Kidney capillary endothelial cell (primary cell): ENCODE data around the gene ACOXL.

ENCODE experiments used
- DNase-seq: peaks from one replicate; pipeline ENCODE4 v3.0.0-alpha.2; 2018; ENCODE audit warnings: low spot score

ACOXL gene

DNA sequence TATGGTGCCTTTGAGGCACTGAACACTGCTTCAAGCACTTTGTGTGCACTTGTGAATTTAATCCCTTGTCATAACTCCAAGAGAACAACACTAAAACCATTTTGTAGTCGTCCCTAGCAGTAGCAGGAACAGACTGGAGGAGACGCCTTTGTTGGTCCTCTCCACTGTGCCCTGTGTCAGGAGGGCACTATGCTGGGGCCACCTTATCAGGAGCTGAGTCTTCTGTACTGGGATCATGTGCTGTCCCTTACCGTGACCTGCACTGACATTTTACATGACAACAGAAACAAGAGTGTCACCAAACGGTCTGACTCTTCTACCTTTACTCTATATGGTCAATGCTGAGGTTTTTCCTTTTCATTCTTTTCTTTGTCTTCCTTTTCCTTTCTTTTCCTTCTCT is 62.0 kb downstream of the ACOXL start:
- no peak for DNase-seq

DNA sequence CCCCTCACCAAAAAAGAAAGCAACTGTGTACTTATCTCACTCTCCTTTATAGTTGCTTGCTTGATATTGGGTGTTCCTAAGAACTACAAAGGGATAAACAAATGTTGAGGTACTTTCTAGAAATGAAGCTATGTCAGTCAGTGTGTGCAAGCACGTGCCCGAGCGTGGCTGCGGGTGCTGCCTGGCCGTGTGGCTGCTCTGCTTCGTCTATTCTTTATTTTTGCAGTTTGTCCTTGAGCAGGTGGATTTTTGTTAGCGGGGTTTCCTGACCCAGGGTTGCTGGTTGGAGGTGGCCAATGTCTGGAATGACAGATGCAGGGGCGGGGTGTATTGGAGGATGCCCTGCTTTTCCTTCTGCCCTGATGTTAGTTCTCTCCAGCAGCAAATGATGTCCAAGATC is 62.6 kb downstream of the ACOXL start:
- no peak for DNase-seq

DNA sequence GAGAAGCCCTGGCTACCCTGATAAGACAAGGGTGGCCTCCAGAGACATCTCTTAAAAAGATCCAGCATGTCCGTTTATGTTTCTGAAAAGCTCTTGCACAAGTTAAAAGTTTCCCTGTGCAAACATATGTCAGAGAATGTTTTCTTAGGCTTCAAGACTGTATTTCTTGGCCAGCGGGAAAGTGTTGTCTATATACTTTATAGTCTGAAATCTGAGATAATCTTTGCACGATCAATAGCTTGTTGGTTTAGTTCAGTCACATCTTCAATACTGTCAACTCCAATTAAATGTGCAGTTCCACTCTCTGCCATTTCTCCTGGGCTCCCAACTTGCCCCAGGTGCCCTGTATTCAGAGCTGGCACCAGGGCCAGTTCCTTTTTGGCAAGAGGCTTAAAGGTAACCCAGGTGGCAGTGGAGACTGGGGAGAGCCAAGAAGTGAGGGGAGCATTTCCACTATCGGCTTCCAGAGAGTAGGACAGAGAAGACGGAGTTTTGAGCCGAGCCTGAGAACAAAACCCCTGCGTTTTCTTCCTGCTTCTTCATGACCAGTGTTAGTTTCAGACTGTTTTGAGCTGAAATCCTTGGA is 64.4 kb downstream of the ACOXL start:
- DNase-seq: no peak

DNA sequence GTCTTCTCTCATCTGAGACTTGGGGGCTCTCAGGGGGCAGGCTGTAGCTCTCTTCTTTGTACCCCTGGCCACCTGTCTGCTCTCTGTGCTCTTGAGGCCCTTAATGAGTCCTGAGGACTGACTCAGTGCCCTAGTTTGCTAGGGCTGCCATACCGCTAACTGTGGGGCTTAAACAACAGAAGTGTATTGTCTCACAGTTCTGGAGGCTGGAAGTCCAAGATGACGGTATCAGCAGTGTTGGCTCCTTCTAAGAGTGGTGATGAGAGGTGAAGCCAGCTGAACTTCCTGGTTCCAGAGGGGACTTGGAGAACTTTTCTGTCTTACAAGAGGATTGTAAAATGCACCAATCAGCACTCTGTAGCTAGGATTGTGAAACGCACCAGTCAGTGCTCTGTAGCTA is 67.0 kb downstream of the ACOXL start:
- DNase-seq: no peak

DNA sequence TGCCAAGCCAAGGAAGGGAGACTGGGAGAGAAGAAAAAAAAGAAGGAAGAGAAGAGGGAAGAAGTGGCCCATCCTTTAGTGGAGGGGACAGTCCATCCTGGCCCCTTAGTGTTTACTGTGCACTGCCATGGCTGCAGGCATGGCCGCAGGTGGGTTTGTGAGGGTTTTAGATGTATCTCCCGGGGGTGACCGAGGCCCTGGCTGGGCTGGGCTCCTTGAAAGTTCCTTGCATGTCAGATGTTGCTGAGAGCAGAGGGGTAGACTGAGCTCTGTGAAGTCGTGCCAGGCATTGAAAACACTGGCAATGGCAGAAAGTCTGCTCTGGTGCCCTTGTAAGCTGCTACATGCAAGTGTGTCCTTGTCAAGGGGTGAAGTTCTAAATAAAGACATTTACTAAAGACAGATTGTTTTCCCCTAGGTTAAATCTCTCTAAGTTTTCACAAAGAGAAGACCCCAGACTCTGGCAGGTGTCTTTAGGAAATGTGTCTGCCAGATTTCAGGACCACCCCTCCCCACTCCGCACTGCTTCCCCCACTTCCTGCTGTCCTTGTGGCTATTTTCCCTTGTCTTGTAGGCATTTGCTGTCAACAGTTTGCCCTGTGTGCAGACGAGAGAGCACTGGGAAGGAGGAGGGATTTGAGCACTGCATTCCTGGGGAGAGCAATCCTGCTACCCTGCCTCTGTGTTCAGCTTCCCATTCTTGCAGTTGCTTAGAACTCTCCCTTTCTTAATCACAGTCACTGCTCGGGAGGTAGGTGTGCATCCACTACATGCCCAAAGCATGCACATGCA is 68.4 kb downstream of the ACOXL start:
- DNase-seq: no peak

DNA sequence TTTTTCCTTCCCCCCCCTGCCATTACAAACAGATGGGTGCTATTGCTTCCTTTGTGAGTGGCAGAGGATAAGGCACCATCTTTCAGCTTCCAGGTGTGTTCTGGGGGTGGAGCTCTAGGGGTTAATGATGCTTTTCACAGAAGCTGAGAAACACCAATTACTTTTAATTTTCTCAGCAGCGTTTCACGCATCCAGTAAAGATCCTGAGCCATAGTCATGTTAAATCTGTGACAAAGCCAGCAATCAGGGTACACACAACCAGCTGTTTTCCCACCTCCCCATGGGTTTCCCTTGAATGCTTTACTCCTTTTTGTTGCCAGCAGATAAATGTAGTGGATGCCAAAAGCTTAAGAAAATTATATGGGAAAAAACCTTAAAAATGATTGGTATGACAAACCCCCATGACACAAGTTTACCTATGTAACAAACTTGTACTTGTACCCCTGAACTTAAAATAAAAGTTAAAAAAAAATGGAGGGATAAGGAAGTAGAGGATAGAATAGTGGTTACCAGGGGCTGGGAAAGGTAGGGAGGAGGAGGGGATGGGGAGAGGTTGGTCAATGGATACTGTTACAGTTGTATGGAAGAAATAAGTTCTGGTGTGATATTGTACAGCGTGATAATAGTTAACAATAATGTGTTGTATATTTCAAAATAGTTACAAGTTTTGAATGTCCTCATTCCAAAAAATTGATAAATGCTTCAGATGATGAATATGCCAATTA is 70.0 kb downstream of the ACOXL start:
- no peak for DNase-seq

DNA sequence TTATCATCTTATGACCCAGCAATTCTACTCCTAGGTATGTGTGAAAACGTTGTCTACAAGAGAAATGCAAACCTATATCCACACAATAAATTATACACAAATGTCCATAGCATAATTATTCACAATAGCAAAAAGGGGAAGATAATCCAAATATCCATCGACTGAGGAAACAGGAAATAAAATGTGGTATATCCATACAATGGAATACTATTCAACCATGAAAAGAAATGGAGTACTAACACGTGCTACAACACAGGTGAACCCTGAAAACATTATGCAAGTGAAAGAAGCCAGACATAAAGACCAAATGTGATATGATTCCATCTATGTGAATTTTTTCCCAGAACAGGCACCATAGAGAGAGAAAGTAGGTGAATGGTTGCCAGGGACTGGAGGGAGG is 72.1 kb downstream of the ACOXL start:
- no peak for DNase-seq

DNA sequence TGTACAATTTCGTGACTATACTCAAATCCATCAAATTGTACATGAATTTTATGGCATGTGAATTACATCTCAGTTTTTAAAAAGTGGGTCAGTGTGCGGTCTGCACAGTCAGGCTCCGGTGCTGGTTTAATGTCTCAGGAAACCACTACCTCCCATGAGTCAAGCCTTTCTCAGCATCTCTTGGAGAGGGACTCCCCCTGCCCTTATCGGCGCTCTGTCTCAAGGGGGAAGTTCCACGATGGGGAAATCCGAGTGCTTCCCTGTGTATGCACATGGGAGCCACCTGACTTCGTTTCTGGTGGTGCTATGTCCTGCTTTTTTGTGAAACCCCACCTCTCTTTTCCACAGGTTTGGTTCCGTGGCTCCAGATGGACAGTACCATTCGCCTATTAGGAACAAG is 72.5 kb downstream of the ACOXL start:
- DNase-seq: no peak

DNA sequence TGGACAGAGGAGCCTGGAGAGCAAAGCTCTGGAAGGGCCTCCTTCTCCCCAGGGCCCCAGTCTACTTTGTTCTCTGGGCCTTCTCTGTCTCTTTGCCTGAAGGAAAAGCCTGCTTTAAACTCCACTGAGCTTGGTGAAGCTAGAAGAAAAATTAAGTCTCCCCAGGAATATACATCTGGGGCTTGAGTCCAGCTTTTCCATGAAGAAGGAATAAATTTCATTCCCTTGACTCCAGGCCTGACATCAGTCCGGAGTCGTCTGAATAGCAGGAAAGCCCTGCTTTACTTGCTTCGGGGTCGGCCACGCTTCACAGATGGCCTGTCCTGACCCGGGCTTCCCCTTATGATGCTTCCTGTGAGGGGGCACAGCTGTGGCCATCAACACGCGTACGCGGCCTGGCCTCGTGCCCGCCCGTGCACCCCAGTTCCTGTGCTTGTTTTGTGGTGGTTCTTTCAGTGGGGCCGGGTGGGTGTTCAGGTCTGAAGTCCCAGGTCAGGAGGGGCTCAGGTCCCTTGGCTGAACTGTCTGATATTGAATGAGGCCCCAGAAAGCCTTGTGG is 73.6 kb downstream of the ACOXL start:
- DNase-seq: no peak

DNA sequence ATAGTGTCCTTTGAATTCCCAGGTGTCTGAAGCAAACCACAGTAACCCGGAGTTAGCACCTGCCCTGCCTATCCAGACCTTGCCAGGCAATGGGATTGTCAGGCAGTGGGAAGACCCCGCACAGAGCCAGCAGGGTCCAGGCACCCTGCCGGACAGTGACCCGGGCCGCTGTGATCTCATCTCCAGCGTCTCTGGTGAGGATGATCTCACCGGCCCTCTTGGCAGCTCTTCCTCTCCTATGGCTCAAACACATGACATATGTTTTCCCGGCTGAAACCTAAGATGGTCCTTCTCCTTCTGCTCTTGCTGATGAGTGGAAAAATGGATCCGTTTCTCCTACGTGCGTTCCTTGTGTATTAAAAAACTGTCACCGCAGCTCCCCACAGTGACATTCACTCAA is 75.1 kb downstream of the ACOXL start:
- no peak for DNase-seq

DNA sequence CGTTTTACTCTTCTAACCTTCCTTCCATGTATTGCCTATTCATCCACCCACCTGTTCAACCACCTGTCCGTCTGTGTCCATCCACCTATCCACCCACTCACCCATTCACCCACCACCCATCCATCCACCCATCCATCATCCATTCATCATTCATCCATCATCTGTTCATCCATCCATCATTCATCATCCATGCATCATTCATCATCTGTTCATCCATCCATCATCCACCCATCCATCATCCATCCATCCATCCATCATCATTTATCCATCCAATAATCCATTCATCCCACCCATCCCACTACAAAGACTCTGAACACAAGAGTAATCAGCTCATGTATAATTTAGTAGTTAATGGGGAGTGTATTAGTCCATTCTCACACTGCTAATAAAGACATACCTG is 78.0 kb downstream of the ACOXL start:
- no peak for DNase-seq

DNA sequence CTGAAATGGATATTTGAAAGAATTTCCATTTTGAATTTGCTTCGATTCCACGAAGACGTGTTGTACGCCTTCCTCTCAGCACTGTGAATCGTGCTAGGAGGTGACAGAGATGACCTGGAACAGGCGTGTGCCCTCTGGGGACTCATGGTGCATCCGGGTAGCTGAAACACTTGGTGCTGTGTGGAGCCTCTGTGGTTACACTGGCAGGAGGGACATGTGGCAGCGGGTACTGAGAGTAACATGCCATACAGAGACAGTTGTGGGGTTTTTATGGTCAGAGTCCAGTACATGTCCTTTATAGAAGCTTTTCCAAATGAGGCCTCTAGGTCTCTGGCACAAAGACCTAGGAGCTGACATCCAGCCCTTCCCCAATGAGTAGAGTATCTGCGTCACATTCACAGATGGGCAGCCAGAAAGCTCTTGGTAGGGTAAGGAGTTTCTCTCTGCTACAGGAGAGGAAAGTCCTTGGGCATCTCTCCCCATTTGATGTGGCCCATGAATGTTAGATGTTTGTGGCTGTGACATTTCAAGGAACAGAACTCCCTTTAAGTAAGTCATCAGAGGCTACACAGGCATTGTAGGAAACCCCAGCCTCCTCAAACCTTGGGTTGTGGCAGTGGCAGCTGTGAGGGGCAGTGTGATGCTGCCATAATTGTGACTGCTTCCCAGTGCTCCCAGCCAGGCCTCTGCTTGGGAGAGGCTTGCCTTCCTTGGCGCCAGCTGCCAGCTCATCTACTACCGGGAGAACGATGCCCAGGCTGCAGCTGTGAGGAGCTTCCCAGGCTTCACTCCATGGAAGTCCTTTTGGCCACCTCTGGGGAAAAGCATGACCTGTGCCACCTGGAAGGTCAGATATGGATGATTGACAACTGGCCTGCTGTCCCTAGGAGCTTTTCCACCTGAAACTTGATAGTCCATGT is 80.6 kb downstream of the ACOXL start:
- no peak for DNase-seq

DNA sequence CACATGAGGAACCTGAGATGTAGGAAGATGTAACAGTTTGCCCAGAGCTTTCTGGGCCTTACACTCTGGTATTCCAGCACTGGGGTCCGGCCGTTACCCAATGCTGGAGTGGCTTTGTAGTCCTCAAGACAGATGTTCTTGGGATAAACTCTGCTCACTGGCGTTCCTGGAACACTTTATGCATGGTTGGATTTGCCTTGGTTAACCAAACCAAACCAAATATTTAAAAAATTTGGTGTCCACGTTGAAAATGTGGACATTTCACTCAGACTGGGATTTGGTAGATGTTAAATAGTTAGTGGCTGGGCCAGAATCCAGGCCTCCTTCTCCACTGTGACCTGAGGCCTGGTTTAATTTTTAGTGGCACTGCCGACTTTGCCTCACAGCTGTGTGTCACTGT is 81.5 kb downstream of the ACOXL start:
- no peak for DNase-seq

DNA sequence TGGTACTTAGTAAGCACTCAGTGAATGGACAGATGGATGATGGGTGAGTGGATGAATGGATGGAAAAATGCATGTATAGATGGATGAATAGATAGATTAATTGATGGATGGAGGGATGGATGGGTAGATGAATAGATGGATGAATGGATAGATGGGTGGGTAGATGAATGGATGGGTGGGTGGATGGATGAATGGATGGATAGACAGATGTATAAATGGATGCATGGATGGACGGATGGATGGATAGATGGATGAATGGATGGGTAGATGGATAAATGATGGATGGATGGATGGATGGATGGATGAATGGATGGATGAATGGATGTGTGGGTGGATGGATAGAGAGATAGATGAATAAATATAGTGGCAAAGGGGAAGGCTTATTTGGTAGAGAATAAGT is 83.6 kb downstream of the ACOXL start:
- no peak for DNase-seq

DNA sequence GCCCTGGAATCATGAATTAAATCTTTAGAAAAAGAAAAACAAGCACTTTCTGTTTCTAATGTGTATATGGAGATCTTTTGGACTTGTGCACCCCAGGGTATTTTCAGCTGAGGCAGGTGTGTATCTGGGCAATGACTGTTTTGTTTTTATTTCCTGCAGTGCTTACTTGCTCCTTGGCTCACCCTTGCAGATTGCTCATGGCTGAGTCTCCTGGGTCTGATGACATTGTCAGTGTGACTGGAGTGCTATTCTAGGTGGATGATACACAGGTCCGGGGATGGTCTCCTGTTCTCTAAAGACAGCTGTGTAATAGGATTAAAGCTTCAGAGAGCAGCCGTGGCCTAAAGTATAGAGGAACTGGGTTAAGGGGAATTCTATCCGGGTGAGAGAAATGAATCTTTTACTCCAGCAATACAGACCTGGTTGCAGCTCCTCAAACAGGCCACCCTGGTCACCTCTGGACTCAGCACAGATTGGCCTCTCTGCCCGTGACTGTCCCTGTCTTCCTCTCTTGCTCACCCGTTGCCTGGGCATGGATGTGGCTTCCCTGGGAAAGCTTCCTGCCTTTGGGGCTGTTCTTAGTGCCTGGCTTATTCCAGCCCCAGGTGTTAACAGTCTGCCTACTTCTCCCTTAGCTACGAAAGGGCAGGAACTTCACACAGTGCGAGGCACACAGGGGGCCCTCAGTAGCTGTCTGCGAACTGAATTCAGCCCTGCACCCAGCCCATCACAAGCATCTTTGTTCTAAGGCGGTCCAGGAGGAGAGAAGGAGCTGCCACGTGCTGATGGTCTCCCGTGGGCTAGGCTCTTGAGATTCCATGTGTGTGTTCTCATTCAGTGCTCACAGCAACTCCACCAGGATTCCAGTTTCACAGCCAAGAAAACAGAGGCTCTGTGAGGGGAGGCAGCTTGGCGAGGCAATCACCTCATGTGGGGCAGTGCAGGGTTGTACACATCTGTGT is 84.3 kb downstream of the ACOXL start:
- no peak for DNase-seq

DNA sequence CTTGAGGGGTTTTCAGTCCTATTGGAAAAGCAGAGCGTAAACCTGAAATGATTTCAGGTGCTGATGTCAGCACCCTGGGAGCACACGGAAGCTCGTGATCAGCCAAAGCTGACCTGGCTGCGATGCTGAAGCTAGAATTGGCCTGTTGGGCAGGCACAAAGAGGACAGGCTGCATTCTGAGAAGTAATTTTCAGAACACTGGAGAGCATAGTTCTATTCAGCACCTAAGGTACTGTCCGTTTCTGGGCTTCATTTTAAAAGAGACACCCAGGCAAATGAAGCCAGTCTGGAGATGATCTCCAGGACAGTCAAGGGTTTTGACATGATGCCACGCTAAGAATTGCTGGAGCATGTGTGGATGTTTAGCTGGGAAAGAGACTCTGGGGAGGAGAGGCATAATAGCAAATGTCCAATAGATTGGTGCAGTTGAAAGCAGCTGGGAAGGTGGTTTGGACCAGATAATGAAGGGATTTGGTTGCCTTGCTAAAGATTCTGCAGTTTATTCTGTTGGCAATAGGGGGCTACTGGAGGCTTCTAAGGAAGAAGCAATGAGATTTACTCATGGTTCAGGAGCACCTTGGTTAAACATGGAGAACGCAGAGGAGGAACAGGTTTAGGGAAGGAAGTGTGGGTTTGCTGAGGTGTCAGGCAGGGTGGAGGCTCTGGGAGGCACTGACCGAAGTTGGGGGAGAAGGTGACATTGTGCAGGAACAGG is 86.6 kb downstream of the ACOXL start:
- DNase-seq: no peak

DNA sequence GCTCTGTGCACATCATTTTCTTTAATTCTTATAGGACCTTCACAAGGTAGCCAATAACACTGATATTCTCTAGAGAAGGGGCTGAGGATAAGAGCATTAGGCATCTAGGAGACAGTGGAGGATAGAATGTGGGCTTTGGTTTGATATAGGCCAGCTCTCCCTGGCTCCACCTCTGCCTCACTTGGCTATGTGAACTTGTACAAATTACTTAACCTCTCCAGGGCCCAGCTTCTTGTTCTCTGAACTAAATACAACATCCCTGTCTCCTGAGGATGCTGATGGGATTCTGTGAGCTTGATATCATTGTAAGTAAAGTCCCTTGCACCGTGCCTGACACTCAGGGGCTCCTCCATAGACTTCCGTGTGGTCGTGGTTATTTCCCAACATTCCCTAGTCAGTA is 87.3 kb downstream of the ACOXL start:
- no peak for DNase-seq

DNA sequence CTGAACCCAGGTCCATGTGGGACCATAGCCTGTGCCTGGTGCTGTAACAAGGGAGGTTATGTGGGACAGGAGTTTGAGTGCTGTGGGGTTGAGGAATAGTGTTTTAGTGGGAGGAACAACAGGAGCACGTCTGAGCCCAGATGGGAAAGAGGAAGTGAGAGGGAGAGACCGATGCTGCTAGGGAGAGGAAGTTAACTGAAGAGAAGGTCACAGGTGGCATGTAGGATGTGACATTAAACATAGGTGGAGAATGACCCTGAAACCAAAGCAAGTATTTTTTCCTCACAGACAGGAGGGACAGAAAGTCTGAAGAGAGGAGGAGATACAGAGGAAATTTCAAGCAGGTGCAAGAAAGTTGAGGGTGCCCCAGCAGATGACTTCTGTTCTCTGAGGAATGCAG is 87.8 kb downstream of the ACOXL start:
- DNase-seq: no peak

DNA sequence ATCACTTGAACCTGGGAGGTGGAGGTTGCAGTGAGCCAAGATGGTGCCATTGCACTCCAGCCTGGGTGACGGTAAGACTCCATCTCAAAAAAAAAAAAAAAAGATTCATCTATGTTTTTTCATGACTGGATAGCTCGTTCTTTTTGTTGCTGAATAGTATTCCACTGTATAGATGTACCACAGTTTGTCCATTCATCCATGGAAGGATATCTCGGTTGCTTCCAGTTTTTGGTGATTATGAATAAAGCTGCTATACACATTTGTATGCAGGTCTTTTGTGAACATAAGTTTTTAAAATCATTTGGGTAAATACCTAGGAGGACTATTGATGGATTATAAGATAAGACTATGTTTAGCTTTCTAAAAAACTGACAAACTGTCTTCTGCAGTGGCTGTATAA is 90.8 kb downstream of the ACOXL start:
- no peak for DNase-seq

DNA sequence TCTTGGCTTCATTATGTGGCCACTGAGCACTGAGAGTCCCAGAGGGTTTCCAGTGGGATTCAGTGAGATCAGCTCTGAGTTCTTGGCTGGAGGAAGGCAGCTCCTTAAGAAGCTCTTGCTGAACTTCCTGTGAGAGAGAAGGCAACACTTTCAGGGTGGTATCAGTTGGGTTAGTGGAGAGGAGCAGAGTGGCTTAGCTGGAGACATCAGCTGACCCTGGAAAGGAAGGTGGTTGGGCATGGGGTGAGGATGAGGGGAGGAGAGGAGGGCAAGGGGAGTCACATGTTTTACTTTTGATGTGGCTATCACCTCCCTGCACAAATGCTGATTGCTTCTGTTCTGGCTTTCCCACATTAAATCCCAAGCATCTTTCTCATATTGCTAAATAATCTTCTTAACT is 95.1 kb downstream of the ACOXL start:
- DNase-seq: no peak
